Duodenal mucosa (tissue), 2 donors: Measurements from ENCODE around the gene COL6A2.
A peak's percentile ranks its signal among the peaks of the same experiment; 100 is the strongest.

Source experiments
- H3K27ac ChIP-seq: one replicate; pipeline ENCODE4 v1.7.0; 2013; ENCODE audit warnings: low read depth, low read length
- H3K27me3 ChIP-seq, 2 donors: one replicate each; pipeline ENCODE4 v1.7.0; 2013; ENCODE audit warnings: low read length in 2 of 2, control low read depth in 1 of 2; ENCODE audit not compliant: insufficient read depth in 2 of 2, control insufficient read depth in 1 of 2
- H3K36me3 ChIP-seq, 2 donors: one replicate each; pipeline ENCODE4 v1.7.0; 2013; ENCODE audit warnings: low read length in 2 of 2, control low read depth in 1 of 2; ENCODE audit not compliant: insufficient read depth in 2 of 2, control insufficient read depth in 1 of 2
- H3K4me1 ChIP-seq, 2 donors: one replicate each; pipeline ENCODE4 v1.7.0; 2013; ENCODE audit warnings: low read length in 2 of 2, control low read depth in 1 of 2; ENCODE audit not compliant: insufficient read depth in 2 of 2, control insufficient read depth in 1 of 2
- H3K4me3 ChIP-seq, 2 donors: one replicate each; pipeline ENCODE4 v1.7.0; 2013; ENCODE audit warnings: low read length in 2 of 2, low read depth in 1 of 2
- H3K9ac ChIP-seq, 2 donors: one replicate each; pipeline ENCODE4 v1.7.0; 2013; ENCODE audit warnings: low read length in 2 of 2, low read depth in 1 of 2
- H3K9me3 ChIP-seq, 2 donors: one replicate each; pipeline ENCODE4 v1.7.0; 2013; ENCODE audit warnings: low read length in 2 of 2, control low read depth in 1 of 2; ENCODE audit not compliant: control insufficient read depth in 1 of 2

The COL6A2 gene

GRCh38 chr21:46150491-46151121 is 52.7 kb downstream of the COL6A2 start:
- H3K9me3 ChIP-seq = no peaks in the 10 kb centered on the region
- H3K9ac ChIP-seq = no peak overlapping the region
- no peaks in the 10 kb centered on the region for H3K27me3 ChIP-seq
- no peaks in the 10 kb centered on the region for H3K36me3 ChIP-seq
- peaks cover 8 to 9% of the 10 kb centered on the region in 2 donors for H3K4me1 ChIP-seq
- H3K4me3 ChIP-seq = no peak overlapping the region
- no peak overlapping the region for H3K27ac ChIP-seq

GRCh38 chr21:46151261-46151988 is 53.5 kb downstream of the COL6A2 start:
- H3K9me3 ChIP-seq = no peaks in the 10 kb centered on the region
- H3K36me3 ChIP-seq = no peaks in the 10 kb centered on the region
- H3K4me1 ChIP-seq = peaks cover 8 to 9% of the 10 kb centered on the region in 2 donors
- H3K27ac ChIP-seq = no peak overlapping the region
- no peak overlapping the region for H3K4me3 ChIP-seq
- H3K27me3 ChIP-seq = no peaks in the 10 kb centered on the region
- H3K9ac ChIP-seq = no peak overlapping the region

- no peaks in the 10 kb centered on the region for H3K9me3 ChIP-seq
- H3K27ac ChIP-seq = no peak overlapping the region
- peaks cover 8 to 9% of the 10 kb centered on the region in 2 donors for H3K4me1 ChIP-seq
- H3K4me3 ChIP-seq = no peak overlapping the region
- H3K27me3 ChIP-seq = no peaks in the 10 kb centered on the region
- H3K9ac ChIP-seq = no peak overlapping the region
- no peaks in the 10 kb centered on the region for H3K36me3 ChIP-seq
These were observed 54.3 kb downstream of the COL6A2 start for GRCh38 chr21:46151989-46152926.

GRCh38 chr21:46152927-46153246 is 55.0 kb downstream of the COL6A2 start:
- H3K27me3 ChIP-seq = no peaks in the 10 kb centered on the region
- no peaks in the 10 kb centered on the region for H3K36me3 ChIP-seq
- H3K9ac ChIP-seq = peak overlapping the region in 1 of 2 donors; percentile 18
- no peaks in the 10 kb centered on the region for H3K9me3 ChIP-seq
- peak overlapping the region; percentile 40 for H3K4me3 ChIP-seq
- H3K27ac ChIP-seq = no peak overlapping the region
- peaks cover 8 to 9% of the 10 kb centered on the region in 2 donors for H3K4me1 ChIP-seq

GRCh38 chr21:46153247-46154154 is 55.6 kb downstream of the COL6A2 start:
- no peak overlapping the region for H3K27ac ChIP-seq

GRCh38 chr21:46154155-46154954 is 56.4 kb downstream of the COL6A2 start:
- no peaks in the 10 kb centered on the region for H3K9me3 ChIP-seq
- no peak overlapping the region for H3K27ac ChIP-seq
- H3K9ac ChIP-seq = no peak overlapping the region
- peaks cover 8 to 9% of the 10 kb centered on the region in 2 donors for H3K4me1 ChIP-seq
- no peaks in the 10 kb centered on the region for H3K36me3 ChIP-seq
- H3K4me3 ChIP-seq = no peak overlapping the region
- H3K27me3 ChIP-seq = no peaks in the 10 kb centered on the region

More at GRCh38 chr21:46153247-46154154, 55.6 kb downstream of the COL6A2 start:
- Histone ChIP-seq H3K4me3 (peak overlapping the region; percentile 40), H3K4me1 (peaks cover 8 to 9% of the 10 kb centered on the region in 2 donors), H3K36me3 (no peaks in the 10 kb centered on the region), H3K27me3 (no peaks in the 10 kb centered on the region), H3K9ac (peak overlapping the region; percentile 18 to 32), H3K9me3 (no peaks in the 10 kb centered on the region)

GRCh38 chr21:46154955-46155513 is 57.1 kb downstream of the COL6A2 start:
- Histone ChIP-seq H3K27ac (no peak overlapping the region), H3K9me3 (no peaks in the 10 kb centered on the region), H3K4me1 (peaks cover 8 to 9% of the 10 kb centered on the region in 2 donors), H3K4me3 (no peak overlapping the region), H3K36me3 (no peaks in the 10 kb centered on the region), H3K27me3 (no peaks in the 10 kb centered on the region), H3K9ac (no peak overlapping the region)

GRCh38 chr21:46155514-46156377 is 57.8 kb downstream of the COL6A2 start, which contains the start of gene FTCD:
Gene FTCD (minus strand): TSS chr21:46155579. CDS start chr21:46155523, 56 bp downstream.
- H3K27ac ChIP-seq = no peak within 1 kb of the TSS
- no peaks in the 10 kb centered on the region for H3K27me3 ChIP-seq
- no peaks in the 10 kb centered on the region for H3K9me3 ChIP-seq
- H3K36me3 ChIP-seq = no peaks in the 10 kb centered on the region
- H3K4me1 ChIP-seq = peaks cover 8 to 9% of the 10 kb centered on the region in 2 donors
- H3K4me3 ChIP-seq = no peak within 1 kb of the TSS
- no peak within 1 kb of the TSS for H3K9ac ChIP-seq
